VCaP (cell line): Measurements from ENCODE around the gene PPFIBP1.

ENCODE experiments used
- H3K27ac ChIP-seq: fragments of 450-650 bp; 2 replicates; pipeline ENCODE4 v1.5.1; 2017
- TF ChIP-seq, protein P1 (sequence below): fragments of 450-650 bp; conservative IDR thresholded peaks from 2 replicates; pipeline ENCODE4 v1.5.1; 2017; ENCODE audit warnings: mild to moderate bottlenecking, moderate library complexity

Gene PPFIBP1

GRCh38 chr12:27491226-27491625, 32.8 kb upstream of the PPFIBP1 start:
- no peak overlapping the region for H3K27ac ChIP-seq
- TF ChIP-seq, protein P1, sequence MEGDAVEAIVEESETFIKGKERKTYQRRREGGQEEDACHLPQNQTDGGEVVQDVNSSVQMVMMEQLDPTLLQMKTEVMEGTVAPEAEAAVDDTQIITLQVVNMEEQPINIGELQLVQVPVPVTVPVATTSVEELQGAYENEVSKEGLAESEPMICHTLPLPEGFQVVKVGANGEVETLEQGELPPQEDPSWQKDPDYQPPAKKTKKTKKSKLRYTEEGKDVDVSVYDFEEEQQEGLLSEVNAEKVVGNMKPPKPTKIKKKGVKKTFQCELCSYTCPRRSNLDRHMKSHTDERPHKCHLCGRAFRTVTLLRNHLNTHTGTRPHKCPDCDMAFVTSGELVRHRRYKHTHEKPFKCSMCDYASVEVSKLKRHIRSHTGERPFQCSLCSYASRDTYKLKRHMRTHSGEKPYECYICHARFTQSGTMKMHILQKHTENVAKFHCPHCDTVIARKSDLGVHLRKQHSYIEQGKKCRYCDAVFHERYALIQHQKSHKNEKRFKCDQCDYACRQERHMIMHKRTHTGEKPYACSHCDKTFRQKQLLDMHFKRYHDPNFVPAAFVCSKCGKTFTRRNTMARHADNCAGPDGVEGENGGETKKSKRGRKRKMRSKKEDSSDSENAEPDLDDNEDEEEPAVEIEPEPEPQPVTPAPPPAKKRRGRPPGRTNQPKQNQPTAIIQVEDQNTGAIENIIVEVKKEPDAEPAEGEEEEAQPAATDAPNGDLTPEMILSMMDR: no peak

DNA sequence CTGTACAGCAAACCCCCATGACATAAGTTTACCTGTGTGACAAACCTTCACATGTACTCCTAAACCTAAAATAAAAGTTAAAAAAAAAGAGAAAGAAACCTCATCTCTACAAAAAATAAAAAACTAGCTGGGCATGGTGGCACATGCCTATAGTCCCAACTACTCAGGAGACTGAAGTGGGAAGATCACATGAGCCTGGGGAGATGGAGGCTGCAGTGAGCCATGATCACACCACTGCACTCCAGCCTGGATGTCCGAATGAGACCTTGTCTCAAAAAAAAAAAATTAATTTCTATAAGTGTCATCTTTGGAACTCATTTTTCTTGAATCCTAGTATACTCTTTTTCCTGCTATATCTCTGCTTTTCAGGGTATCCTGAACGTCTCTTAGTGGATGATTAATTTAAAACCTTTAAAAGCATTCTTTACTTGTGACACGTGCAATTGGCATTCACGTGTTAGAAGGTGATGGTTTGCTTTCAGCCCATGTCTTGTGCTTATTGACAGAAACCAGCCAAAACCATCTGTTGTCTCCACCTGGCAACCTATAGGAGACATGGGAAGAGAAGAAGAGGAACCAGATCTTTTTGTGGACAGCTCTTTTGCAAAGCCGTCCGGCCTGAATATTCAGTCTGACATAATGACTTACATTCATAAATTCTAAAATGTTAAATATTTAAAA, 30.6 kb upstream of the PPFIBP1 start:
- TF ChIP-seq, protein P1: no peak
- no peak overlapping the region for H3K27ac ChIP-seq

GRCh38 chr12:27497446-27497845, 26.6 kb upstream of the PPFIBP1 start:
- TF ChIP-seq, protein P1: no peak
- H3K27ac ChIP-seq: no peak overlapping the region

- no peak overlapping the region for H3K27ac ChIP-seq
- TF ChIP-seq, protein P1: no peak
Observed at GRCh38 chr12:27498149-27498548, 25.9 kb upstream of the PPFIBP1 start.

DNA sequence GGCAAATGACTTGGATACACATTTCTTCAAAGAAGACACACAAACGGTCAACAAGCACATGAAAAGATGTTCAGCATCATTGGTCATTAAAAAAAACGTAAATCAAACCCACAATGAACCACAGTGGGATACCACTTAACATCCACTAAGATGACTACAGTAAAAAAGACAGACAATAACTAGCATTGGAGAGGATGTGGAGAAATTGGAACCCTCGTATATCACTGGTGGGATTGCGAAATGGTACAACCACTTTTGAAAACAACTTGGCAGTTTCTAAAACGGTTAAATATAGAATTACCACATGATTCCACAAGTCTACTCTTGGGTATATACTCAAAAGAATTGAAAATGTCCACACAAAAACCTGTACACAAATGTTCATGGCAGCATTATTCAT, 25.2 kb upstream of the PPFIBP1 start:
- no peak overlapping the region for H3K27ac ChIP-seq
- TF ChIP-seq, protein P1: no peak

- no peak overlapping the region for H3K27ac ChIP-seq
- TF ChIP-seq, protein P1: no peak
Observed at GRCh38 chr12:27499377-27499776, 24.6 kb upstream of the PPFIBP1 start.

DNA sequence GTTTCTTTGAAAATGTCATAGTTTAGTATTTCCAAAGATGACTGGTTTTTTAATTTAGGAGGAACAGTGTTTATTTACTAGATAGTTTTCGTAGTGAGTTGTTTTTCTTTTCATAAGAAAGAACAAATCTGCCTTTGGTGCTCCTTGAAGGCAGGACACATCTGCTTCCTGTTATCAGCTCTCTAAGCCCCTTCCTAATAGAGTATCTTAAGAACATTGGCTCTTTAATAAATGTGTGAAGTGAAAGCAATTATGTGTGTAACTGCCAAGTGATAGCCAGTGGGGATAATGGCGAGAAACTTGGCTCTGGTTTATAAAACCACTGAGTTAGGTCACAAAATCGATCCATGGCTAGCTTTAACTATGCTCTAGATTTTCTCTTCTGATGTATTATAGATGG, 23.5 kb upstream of the PPFIBP1 start:
- H3K27ac ChIP-seq: no peak overlapping the region
- TF ChIP-seq, protein P1: no peak
